H1 (cell line): ENCODE measurements around the gene POPDC2. TPM values are rescaled to one million over a fixed set of nuclear protein-coding genes. Genes with fewer than 3 reads are reported as not detected.

Source experiments
- CTCF ChIA-PET: fragments of 300-600 bp; sonication (Branson Sonifier 250); formaldehyde crosslinking; loops from one replicate; lab custom pipeline; 2021; ENCODE audit not compliant: partially characterized antibody; lab: Charles Lee
- POLR2A ChIA-PET: fragments of 300-600 bp; sonication (Branson Sonifier 250); formaldehyde crosslinking; loops from one replicate; lab custom pipeline; 2021; ENCODE audit warnings: inconsistent platforms; ENCODE audit not compliant: partially characterized antibody; lab: Charles Lee
- DNase-seq, 2 experiments: peaks; one replicate each; pipeline versions ENCODE4 v3.0.0 to v3.0.0-alpha.2; 2010 to 2022; ENCODE audit warnings: low spot score in 2 of 2, low read depth in 1 of 2, mixed read lengths in 1 of 2
- FAIRE-seq: peaks from 2 replicates; lab custom pipeline; 2011; peaks lifted over from hg19 to GRCh38; lab: Jason Lieb, UNC
- H2AFZ ChIP-seq: 2 replicates; pipeline ENCODE4 v1.8.1; 2012; ENCODE audit warnings: low read length, inconsistent platforms
- H2AK5ac ChIP-seq: 2 replicates; pipeline ENCODE4 v1.6.1; 2013; ENCODE audit warnings: low read depth, low read length
- H2BK120ac ChIP-seq: replicated peaks from 2 replicates; pipeline ENCODE3; 2013; ENCODE audit warnings: low read depth, low read length, inconsistent platforms
- H2BK12ac ChIP-seq: 2 replicates; pipeline ENCODE4 v1.6.1; 2013; ENCODE audit warnings: low read depth, low read length
- H2BK15ac ChIP-seq: 2 replicates; pipeline ENCODE4 v1.6.1; 2013; ENCODE audit warnings: low read length
- H2BK20ac ChIP-seq: 2 replicates; pipeline ENCODE4 v1.6.1; 2013; ENCODE audit warnings: low read length
- H2BK5ac ChIP-seq: 2 replicates; pipeline ENCODE4 v1.6.1; 2013; ENCODE audit warnings: low read depth, low read length
- H3K14ac ChIP-seq: 2 replicates; pipeline ENCODE4 v1.6.1; 2013; ENCODE audit warnings: inconsistent platforms; ENCODE audit not compliant: insufficient read length
- H3K18ac ChIP-seq: 2 replicates; pipeline ENCODE4 v1.6.1; 2013; ENCODE audit warnings: low read length; ENCODE audit errors: extremely low read depth
- H3K23ac ChIP-seq: 2 replicates; pipeline ENCODE4 v1.6.1; 2013; ENCODE audit warnings: inconsistent platforms; ENCODE audit not compliant: insufficient read length
- H3K23me2 ChIP-seq: 2 replicates; pipeline ENCODE4 v1.6.1; 2013; ENCODE audit warnings: low read depth, low read length
- H3K27ac ChIP-seq: 2 replicates; pipeline ENCODE4 v1.6.1; 2011; ENCODE audit warnings: low read depth, low read length, inconsistent platforms
- H3K27me3 ChIP-seq, 4 experiments: replicated peaks in 1 of 4; 1 replicate in 1 of 4; 2 replicates in 3 of 4; pipeline versions ENCODE4 v1.6.1 to v1.8.1; 2011 to 2013; ENCODE audit warnings: low read length in 3 of 4, mild to moderate bottlenecking in 3 of 4, inconsistent platforms in 2 of 4, mixed read lengths in 2 of 4, moderate library complexity in 1 of 4; ENCODE audit not compliant: control insufficient read depth in 3 of 4, insufficient read depth in 3 of 4; ENCODE audit errors: extremely low read depth in 1 of 4
- H3K36me3 ChIP-seq, 4 experiments: 2 replicates each; pipeline versions ENCODE4 v1.6.1 to v1.8.1; 2011 to 2013; ENCODE audit warnings: mild to moderate bottlenecking in 4 of 4, low read length in 3 of 4, moderate library complexity in 2 of 4, control low read depth in 1 of 4, inconsistent platforms in 1 of 4; ENCODE audit not compliant: insufficient read depth in 4 of 4, control insufficient read depth in 2 of 4
- H3K4ac ChIP-seq: replicated peaks from 2 replicates; pipeline ENCODE3; 2013; ENCODE audit warnings: low read length, low read depth, mixed read lengths, inconsistent platforms; ENCODE audit not compliant: insufficient read length
- H3K4me1 ChIP-seq, 4 experiments: replicated peaks in 1 of 4; 1 replicate in 1 of 4; 2 replicates in 3 of 4; pipeline versions ENCODE4 v1.6.1 to v1.8.1; 2011 to 2013; ENCODE audit warnings: low read length in 3 of 4, inconsistent platforms in 2 of 4, mixed read lengths in 1 of 4; ENCODE audit not compliant: insufficient read depth in 4 of 4, control insufficient read depth in 3 of 4
- H3K4me2 ChIP-seq, 2 experiments: 2 replicates each; pipeline versions ENCODE4 v1.6.1 to v1.8.1; 2011 to 2013; ENCODE audit warnings: low read depth in 2 of 2, low read length in 2 of 2, control low read depth in 1 of 2, inconsistent platforms in 1 of 2, mild to moderate bottlenecking in 1 of 2; ENCODE audit not compliant: insufficient read depth in 1 of 2
- H3K4me3 ChIP-seq, 4 experiments: fragments of 200-600, 300-600 bp in 1 of 4; sonication (generic), shearing (Covaris generic), sonication (Bioruptor Twin) in 1 of 4; 2 replicates each; pipeline versions ENCODE4 v1.5.1 to v1.8.1; 2011 to 2016; ENCODE audit warnings: low read length in 4 of 4, low read depth in 3 of 4, control low read depth in 2 of 4, inconsistent platforms in 2 of 4, mild to moderate bottlenecking in 2 of 4, mixed read lengths in 1 of 4, moderate library complexity in 1 of 4; ENCODE audit not compliant: insufficient read depth in 2 of 4; ENCODE audit errors: extremely low read depth in 1 of 4
- H3K56ac ChIP-seq: replicated peaks from 2 replicates; pipeline ENCODE3; 2013; ENCODE audit warnings: low read depth, mild to moderate bottlenecking, mixed read lengths, low read length, inconsistent platforms; ENCODE audit not compliant: insufficient read length
- H3K79me1 ChIP-seq: 2 replicates; pipeline ENCODE4 v1.6.1; 2013; ENCODE audit warnings: low read depth, low read length, control low read depth
- H3K79me2 ChIP-seq, 2 experiments: 2 replicates each; pipeline versions ENCODE4 v1.6.1 to v1.8.1; 2012 to 2013; ENCODE audit warnings: low read length in 2 of 2, mild to moderate bottlenecking in 2 of 2, inconsistent platforms in 1 of 2; ENCODE audit not compliant: insufficient read depth in 2 of 2, control insufficient read depth in 1 of 2
- H3K9ac ChIP-seq, 4 experiments: replicated peaks in 1 of 4; 1 replicate in 1 of 4; 2 replicates in 3 of 4; pipeline versions ENCODE4 v1.6.1 to v1.8.1; 2011 to 2013; ENCODE audit warnings: low read depth in 3 of 4, low read length in 3 of 4, control low read depth in 2 of 4, mild to moderate bottlenecking in 2 of 4, moderate library complexity in 2 of 4, inconsistent platforms in 1 of 4; ENCODE audit errors: extremely low read depth in 1 of 4
- H3K9me3 ChIP-seq, 2 experiments: 2 replicates each; pipeline versions ENCODE4 v1.6.1 to v1.8.1; 2012 to 2013; ENCODE audit warnings: mild to moderate bottlenecking in 2 of 2, moderate library complexity in 2 of 2, control low read depth in 1 of 2, inconsistent platforms in 1 of 2, low read depth in 1 of 2, low read length in 1 of 2, mixed read lengths in 1 of 2; ENCODE audit not compliant: insufficient read depth in 2 of 2
- H4K20me1 ChIP-seq, 2 experiments: replicated peaks in 1 of 2; 2 replicates each; pipeline versions ENCODE3 to v1.8.1; 2011 to 2013; ENCODE audit warnings: inconsistent platforms in 2 of 2, low read length in 2 of 2, mild to moderate bottlenecking in 1 of 2; ENCODE audit not compliant: insufficient read depth in 2 of 2, control insufficient read depth in 1 of 2
- H4K5ac ChIP-seq: 2 replicates; pipeline ENCODE4 v1.6.1; 2013; ENCODE audit warnings: low read length, low read depth, mixed read lengths, inconsistent platforms; ENCODE audit not compliant: insufficient read length
- H4K8ac ChIP-seq: 2 replicates; pipeline ENCODE4 v1.8.0; 2013; ENCODE audit warnings: mild to moderate bottlenecking, moderate library complexity, low read length, inconsistent platforms; ENCODE audit not compliant: insufficient read depth; ENCODE audit errors: extremely low read depth
- H4K91ac ChIP-seq: replicated peaks from 2 replicates; pipeline ENCODE3; 2013; ENCODE audit warnings: low read length, mixed read lengths, inconsistent platforms; ENCODE audit not compliant: insufficient read length
- BRCA1 ChIP-seq: IDR thresholded peaks from 2 replicates; pipeline ENCODE4 v1.6.1; 2012; ENCODE audit warnings: low read depth, low read length, improper control_type of control experiment
- POLR2A ChIP-seq, 2 experiments: IDR thresholded peaks; 1 replicate in 1 of 2; 2 replicates in 1 of 2; pipeline ENCODE4 v1.6.1; 2011; ENCODE audit warnings: low read depth in 2 of 2, low read length in 2 of 2, mild to moderate bottlenecking in 2 of 2; ENCODE audit errors: control extremely low read depth in 1 of 2
- SP1 ChIP-seq: IDR thresholded peaks from 2 replicates; pipeline ENCODE4 v1.6.1; 2011; ENCODE audit warnings: low read depth, low read length
- SP2 ChIP-seq: IDR thresholded peaks from 2 replicates; pipeline ENCODE4 v1.6.1; 2012; ENCODE audit warnings: mild to moderate bottlenecking, low read length, inconsistent platforms
- WGBS, 2 experiments: shearing (Covaris generic) in 1 of 2; methylation state at CpG; one replicate each; pipeline versions ENCODE4 v1.1.6 to v1.1.7; 2013 to 2015; ENCODE audit warnings: low lambda C conversion rate in 2 of 2, mixed read lengths in 2 of 2, inconsistent platforms in 1 of 2, low coverage in 1 of 2, missing lambda C conversion rate in 1 of 2; ENCODE audit not compliant: insufficient replicate concordance in 2 of 2, insufficient coverage in 1 of 2, insufficient read length in 1 of 2; ENCODE audit errors: extremely low coverage in 1 of 2, missing lambda C conversion rate in 1 of 2; 5-methylcytosine and 5-hydroxymethylcytosine counted together
- polyA plus RNA-seq, 7 experiments: library from polyadenylated mRNA; depleted of rRNA in 3 of 7; stranded (reverse) in 5 of 7; unstranded in 2 of 7; fragments of >200 nt in 5 of 7; fragments of 200-250 nt in 2 of 7; gene quantifications; 1 replicate in 5 of 7; 2 replicates in 1 of 7; 4 replicates in 1 of 7; pipeline versions ENCODE4 v1.2.1 to v1.2.3, GENCODE V29; 2011 to 2013; ENCODE audit warnings: missing spikeins in 2 of 7, mixed read lengths in 2 of 7
- total RNA-seq: library from RNA; stranded (reverse); fragmentation: NEBNext Ultra II Directional; extraction: Animal tissue kit (Norgen Biotek cat#: 25700); gene quantifications from 2 replicates; pipeline ENCODE4 v1.2.1, GENCODE V29; 2021

Gene POPDC2
- total and polyA plus RNA-seq, 2 of the 8 experiments (the other 6 are each of a cell fraction or from before 2014, with no cell fraction given), result 0.65 to 1.1 TPM

DNA sequence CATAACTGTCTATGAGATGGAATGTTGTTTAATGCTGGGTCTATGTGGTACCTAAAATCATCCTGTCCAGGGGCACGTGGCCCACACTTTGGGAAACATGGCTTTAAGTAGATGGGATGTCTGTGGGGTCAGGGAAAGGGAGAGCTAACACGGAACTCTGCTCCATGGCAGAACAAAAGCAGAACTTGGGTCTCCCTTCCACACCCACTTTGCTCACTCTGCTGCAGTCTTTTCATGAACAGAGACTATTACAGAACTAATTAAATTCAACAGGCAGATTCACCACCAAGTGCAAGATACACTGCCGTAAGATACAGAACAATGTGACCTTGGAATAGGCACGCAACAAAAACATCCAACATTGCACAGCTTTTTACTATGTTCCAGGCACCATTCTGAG, 28.2 kb downstream of the POPDC2 start:
- Histone ChIP-seq H4K8ac (no peak overlapping the region), H2BK20ac (no peak overlapping the region), H4K91ac (no peak overlapping the region), H4K5ac (no peak overlapping the region), H3K4ac (no peak overlapping the region), H2AK5ac (no peak overlapping the region), H3K9me3 (no peaks in the 10 kb centered on the region), H3K14ac (no peak overlapping the region), H4K20me1 (no peaks in the 10 kb centered on the region), H3K56ac (no peak overlapping the region), H3K4me2 (no peak overlapping the region), H3K18ac (no peak overlapping the region), H3K36me3 (no peaks in the 10 kb centered on the region), H3K23ac (no peak overlapping the region), H2BK12ac (no peak overlapping the region), H3K4me1 (peaks cover 0 to 4% (median 1%) of the 10 kb centered on the region in 4 experiments; a peak in 2 of 7 replicates), H3K23me2 (no peaks in the 10 kb centered on the region), H3K4me3 (no peak overlapping the region), H3K79me1 (no peaks in the 10 kb centered on the region), H3K27me3 (no peaks in the 10 kb centered on the region), H2BK5ac (no peak overlapping the region), H3K9ac (no peak overlapping the region), H3K27ac (no peak overlapping the region), H3K79me2 (no peaks in the 10 kb centered on the region), H2BK120ac (no peak overlapping the region), H2BK15ac (no peak overlapping the region), H2AFZ (no peak overlapping the region; the same call in 1 of the 2 replicates)
- no peak for DNase-seq
- FAIRE-seq, result no peak
- 91% methylated on average over 4 of the region's 4 CpGs; no CpG with 5 or more reads in 1 of the 2 experiments for WGBS, 2 experiments
- ChIA-PET CTCF (interaction anchor here (1.2 kb wide), 1 partner anchor 10 kb away, joined by 3 read pairs; no protein-coding TSS in a partner anchor), POLR2A (no interaction called here)
- TF ChIP-seq BRCA1 (no peak), SP1 (no peak), SP2 (no peak), POLR2A (IDR thresholded peaks at IDR 0.05; ENCODE audit: control extremely low read depth in 1 of 2, low read depth in 2 of 2, low read length in 2 of 2) (no peak)
